Smooth muscle cell (in vitro differentiated cells): ENCODE results near the gene WNK2. TPM values are rescaled to one million over a fixed set of nuclear protein-coding genes. Genes with fewer than 3 reads are reported as not detected.
A peak's percentile ranks its signal among the peaks of the same experiment; 100 is the strongest.

ENCODE experiments used
- DNase-seq: peaks from one replicate; lab custom pipeline; 2025; ENCODE audit not compliant: unreplicated experiment; lab: John Stamatoyannopoulos, UW
- H2AFZ ChIP-seq: fragments of 200-600 bp; sonication (generic); 2 replicates; pipeline ENCODE4 v1.6.0; 2016; ENCODE audit warnings: antibody characterized with exemption, low read depth, mild to moderate bottlenecking
- H3F3A ChIP-seq: fragments of 200-600 bp; sonication (generic); 2 replicates; pipeline ENCODE4 v1.6.0; 2017; ENCODE audit warnings: antibody characterized with exemption, low read depth
- H3K27ac ChIP-seq: fragments of 200-600 bp; sonication (generic); 2 replicates; pipeline ENCODE4 v1.5.1; 2016; ENCODE audit warnings: low read depth, mild to moderate bottlenecking
- H3K27me3 ChIP-seq: fragments of 200-600 bp; sonication (generic); 2 replicates; pipeline ENCODE4 v1.6.1; 2016; ENCODE audit warnings: low read depth, mild to moderate bottlenecking
- H3K36me3 ChIP-seq: fragments of 200-600 bp; sonication (generic); 2 replicates; pipeline ENCODE4 v1.5.1; 2016; ENCODE audit warnings: low read depth
- H3K4me1 ChIP-seq: fragments of 200-600 bp; sonication (generic); 2 replicates; pipeline ENCODE4 v1.5.1; 2016; ENCODE audit warnings: low read depth
- H3K4me2 ChIP-seq: fragments of 200-600 bp; sonication (generic); 2 replicates; pipeline ENCODE4 v1.6.0; 2016; ENCODE audit warnings: mild to moderate bottlenecking
- H3K4me3 ChIP-seq: fragments of 200-600 bp; sonication (generic); 2 replicates; pipeline ENCODE4 v1.5.1; 2016; ENCODE audit warnings: mild to moderate bottlenecking
- H3K79me2 ChIP-seq: fragments of 200-600 bp; sonication (generic); 2 replicates; pipeline ENCODE4 v1.6.0; 2016; ENCODE audit warnings: low read depth, mild to moderate bottlenecking
- H3K9ac ChIP-seq: fragments of 200-600 bp; sonication (generic); 2 replicates; pipeline ENCODE4 v1.6.0; 2016; ENCODE audit warnings: low read depth
- H3K9me3 ChIP-seq: fragments of 200-600 bp; sonication (generic); replicated peaks from 2 replicates; pipeline ENCODE4 v1.5.1; 2016; ENCODE audit warnings: low read depth
- H4K20me1 ChIP-seq: fragments of 200-600 bp; sonication (generic); 2 replicates; pipeline ENCODE4 v1.6.0; 2016; ENCODE audit warnings: low read depth
- CTCF ChIP-seq: fragments of 200-600 bp; sonication (generic); IDR thresholded peaks from 2 replicates; pipeline ENCODE4 v1.5.1; 2017; ENCODE audit warnings: borderline replicate concordance, mild to moderate bottlenecking, antibody characterized with exemption; ENCODE audit not compliant: insufficient read depth, poor library complexity, severe bottlenecking
- WGBS: methylation state at CpG from one replicate; pipeline ENCODE4 v1.1.7; 2016; ENCODE audit warnings: low lambda C conversion rate; 5-methylcytosine and 5-hydroxymethylcytosine counted together
- polyA plus RNA-seq: library from polyadenylated mRNA; unstranded; fragments of >200 nt; fragmentation: Nextera tagmentation; extraction: Ambion mirVana; gene quantifications from 2 replicates; pipeline ENCODE4 v1.2.1, GENCODE V29; 2016
- total RNA-seq: library from RNA; depleted of rRNA; stranded (reverse); fragments of >200 nt; gene quantifications from 2 replicates; pipeline ENCODE4 v1.2.3, GENCODE V29; 2014

The WNK2 gene
- total and polyA plus RNA-seq, 2 experiments from 2014 or later, result 0.27 to 0.31 TPM

GRCh38 chr9:93300585-93301081, 116.7 kb downstream of the WNK2 start:
- H3K79me2 ChIP-seq, result no peaks in the 10 kb centered on the region
- DNase-seq, result no peak
- WGBS, result 94% methylated on average over 12 of the region's 12 CpGs
- no peaks in the 10 kb centered on the region for H3K9me3 ChIP-seq
- no peaks in the 10 kb centered on the region for H4K20me1 ChIP-seq
- H3K9ac ChIP-seq, result no peak overlapping the region
- no peaks in the 10 kb centered on the region for H3K36me3 ChIP-seq
- no peaks in the 10 kb centered on the region for H3K4me1 ChIP-seq
- H3K4me3 ChIP-seq, result no peak overlapping the region
- TF ChIP-seq CTCF, result no peak
- H2AFZ ChIP-seq, result no peak overlapping the region
- no peak overlapping the region for H3K27ac ChIP-seq
- H3K27me3 ChIP-seq, result no peaks in the 10 kb centered on the region
- no peaks in the 10 kb centered on the region for H3F3A ChIP-seq
- H3K4me2 ChIP-seq, result no peak overlapping the region

GRCh38 chr9:93301291-93301811, 117.4 kb downstream of the WNK2 start:
- no peaks in the 10 kb centered on the region for H3K36me3 ChIP-seq
- no peak overlapping the region for H3K9ac ChIP-seq
- H3K79me2 ChIP-seq, result no peaks in the 10 kb centered on the region
- no peaks in the 10 kb centered on the region for H3K27me3 ChIP-seq
- no peaks in the 10 kb centered on the region for H3K4me1 ChIP-seq
- no peaks in the 10 kb centered on the region for H4K20me1 ChIP-seq
- H3F3A ChIP-seq, result no peaks in the 10 kb centered on the region
- no peak overlapping the region for H3K4me2 ChIP-seq
- no peak overlapping the region for H3K4me3 ChIP-seq
- H3K27ac ChIP-seq, result no peak overlapping the region
- no peak for TF ChIP-seq CTCF
- DNase-seq, result no peak
- no peaks in the 10 kb centered on the region for H3K9me3 ChIP-seq
- no peak overlapping the region for H2AFZ ChIP-seq
- 90% methylated on average over 14 of the region's 17 CpGs for WGBS

GRCh38 chr9:93301911-93302541, 118.1 kb downstream of the WNK2 start:
- Histone ChIP-seq H3K4me1 (no peaks in the 10 kb centered on the region), H2AFZ (no peak overlapping the region), H3K4me2 (no peak overlapping the region), H3K27me3 (no peaks in the 10 kb centered on the region), H3K27ac (no peak overlapping the region), H3K9me3 (no peaks in the 10 kb centered on the region), H4K20me1 (no peaks in the 10 kb centered on the region), H3K79me2 (no peaks in the 10 kb centered on the region), H3K4me3 (no peak overlapping the region), H3F3A (no peaks in the 10 kb centered on the region), H3K36me3 (no peaks in the 10 kb centered on the region), H3K9ac (no peak overlapping the region)
- WGBS, result 96% methylated on average over 16 of the region's 16 CpGs
- no peak for DNase-seq
- TF ChIP-seq CTCF, result no peak

- DNase-seq, result no peak
- 89% methylated on average over 6 of the region's 6 CpGs for WGBS
- no peak overlapping the region for H3K27ac ChIP-seq
- H3K9me3 ChIP-seq, result no peaks in the 10 kb centered on the region
- no peak overlapping the region for H3K4me3 ChIP-seq
- H3K79me2 ChIP-seq, result no peaks in the 10 kb centered on the region
- H3F3A ChIP-seq, result no peaks in the 10 kb centered on the region
- H3K9ac ChIP-seq, result no peak overlapping the region
- H3K4me2 ChIP-seq, result no peak overlapping the region
- H3K27me3 ChIP-seq, result no peaks in the 10 kb centered on the region
- no peaks in the 10 kb centered on the region for H3K36me3 ChIP-seq
- H3K4me1 ChIP-seq, result no peaks in the 10 kb centered on the region
- H2AFZ ChIP-seq, result no peak overlapping the region
- H4K20me1 ChIP-seq, result no peaks in the 10 kb centered on the region
- peak; percentile 37 for TF ChIP-seq CTCF
Measured at GRCh38 chr9:93302586-93303257, 118.8 kb downstream of the WNK2 start.
